Measurements from ENCODE around the gene TSHR. TPM values are rescaled to one million over a fixed set of nuclear protein-coding genes. Genes with fewer than 3 reads are reported as not detected.

TSHR gene
- total RNA-seq, 2 experiments from 2014 or later, result not detected

- ATAC-seq (ENCODE audit: poor library complexity), result no peak
- H3K4me3 Mint-ChIP-seq, result no peak overlapping the region
- Histone ChIP-seq H3K4me3 (ENCODE audit: low read length) (no peak overlapping the region), H3K9me3 (ENCODE audit: control insufficient read depth in 1 of 2, insufficient read depth in 1 of 2, low read length in 2 of 2) (no peaks in the 10 kb centered on the region), H3K4me1 (ENCODE audit: insufficient read depth, low read length) (no peaks in the 10 kb centered on the region), H3K36me3 (ENCODE audit: insufficient read depth, low read length) (no peaks in the 10 kb centered on the region), H3K27me3 (ENCODE audit: control insufficient read depth in 1 of 2, insufficient read depth in 2 of 2, low read length in 2 of 2) (no peaks in the 10 kb centered on the region), H3K27ac (ENCODE audit: low read depth in 1 of 2, low read length in 2 of 2) (no peak overlapping the region)
- H3K27me3 Mint-ChIP-seq, result no peaks in the 10 kb centered on the region
- CTCF ChIA-PET, result no interaction called here
- POLR2A ChIA-PET, result no interaction called here
- intact Hi-C loops (cut with DNase I, micrococcal nuclease), result no loop called here
- DNase-seq, result no peak
- TF ChIP-seq, protein P1, sequence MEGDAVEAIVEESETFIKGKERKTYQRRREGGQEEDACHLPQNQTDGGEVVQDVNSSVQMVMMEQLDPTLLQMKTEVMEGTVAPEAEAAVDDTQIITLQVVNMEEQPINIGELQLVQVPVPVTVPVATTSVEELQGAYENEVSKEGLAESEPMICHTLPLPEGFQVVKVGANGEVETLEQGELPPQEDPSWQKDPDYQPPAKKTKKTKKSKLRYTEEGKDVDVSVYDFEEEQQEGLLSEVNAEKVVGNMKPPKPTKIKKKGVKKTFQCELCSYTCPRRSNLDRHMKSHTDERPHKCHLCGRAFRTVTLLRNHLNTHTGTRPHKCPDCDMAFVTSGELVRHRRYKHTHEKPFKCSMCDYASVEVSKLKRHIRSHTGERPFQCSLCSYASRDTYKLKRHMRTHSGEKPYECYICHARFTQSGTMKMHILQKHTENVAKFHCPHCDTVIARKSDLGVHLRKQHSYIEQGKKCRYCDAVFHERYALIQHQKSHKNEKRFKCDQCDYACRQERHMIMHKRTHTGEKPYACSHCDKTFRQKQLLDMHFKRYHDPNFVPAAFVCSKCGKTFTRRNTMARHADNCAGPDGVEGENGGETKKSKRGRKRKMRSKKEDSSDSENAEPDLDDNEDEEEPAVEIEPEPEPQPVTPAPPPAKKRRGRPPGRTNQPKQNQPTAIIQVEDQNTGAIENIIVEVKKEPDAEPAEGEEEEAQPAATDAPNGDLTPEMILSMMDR (IDR thresholded peaks at IDR 0.05), result no peak
- no peaks in the 10 kb centered on the region for H3K4me1 Mint-ChIP-seq (ENCODE audit: low read depth)
- H3K27ac Mint-ChIP-seq, result no peak overlapping the region
- no peaks in the 10 kb centered on the region for H3K9me3 Mint-ChIP-seq
- H3K36me3 Mint-ChIP-seq (ENCODE audit: low read depth), result no peaks in the 10 kb centered on the region
Measured at GRCh38 chr14:81091660-81092059, 136.2 kb downstream of the TSHR start.

- no peaks in the 10 kb centered on the region for H3K36me3 ChIP-seq (ENCODE audit: insufficient read depth, low read length)
- no peaks in the 10 kb centered on the region for H3K27me3 Mint-ChIP-seq
- POLR2A ChIA-PET, result no interaction called here
- H3K4me1 Mint-ChIP-seq (ENCODE audit: low read depth), result no peaks in the 10 kb centered on the region
- no peak overlapping the region for H3K4me3 ChIP-seq (ENCODE audit: low read length)
- H3K9me3 Mint-ChIP-seq, result no peaks in the 10 kb centered on the region
- no peak for DNase-seq
- intact Hi-C loops (cut with DNase I, micrococcal nuclease), result no loop called here
- H3K9me3 ChIP-seq (ENCODE audit: control insufficient read depth in 1 of 2, insufficient read depth in 1 of 2, low read length in 2 of 2), result no peaks in the 10 kb centered on the region
- CTCF ChIA-PET, result no interaction called here
- TF ChIP-seq, protein P1 (IDR thresholded peaks at IDR 0.05), result no peak
- H3K36me3 Mint-ChIP-seq (ENCODE audit: low read depth), result no peaks in the 10 kb centered on the region
- H3K27ac ChIP-seq (ENCODE audit: low read depth in 1 of 2, low read length in 2 of 2), result no peak overlapping the region
- no peaks in the 10 kb centered on the region for H3K4me1 ChIP-seq (ENCODE audit: insufficient read depth, low read length)
- no peak for ATAC-seq (ENCODE audit: poor library complexity)
- no peak overlapping the region for H3K4me3 Mint-ChIP-seq
- H3K27me3 ChIP-seq (ENCODE audit: control insufficient read depth in 1 of 2, insufficient read depth in 2 of 2, low read length in 2 of 2), result no peaks in the 10 kb centered on the region
- H3K27ac Mint-ChIP-seq, result no peak overlapping the region
Measured at GRCh38 chr14:81093651-81094050, 138.2 kb downstream of the TSHR start.

DNA sequence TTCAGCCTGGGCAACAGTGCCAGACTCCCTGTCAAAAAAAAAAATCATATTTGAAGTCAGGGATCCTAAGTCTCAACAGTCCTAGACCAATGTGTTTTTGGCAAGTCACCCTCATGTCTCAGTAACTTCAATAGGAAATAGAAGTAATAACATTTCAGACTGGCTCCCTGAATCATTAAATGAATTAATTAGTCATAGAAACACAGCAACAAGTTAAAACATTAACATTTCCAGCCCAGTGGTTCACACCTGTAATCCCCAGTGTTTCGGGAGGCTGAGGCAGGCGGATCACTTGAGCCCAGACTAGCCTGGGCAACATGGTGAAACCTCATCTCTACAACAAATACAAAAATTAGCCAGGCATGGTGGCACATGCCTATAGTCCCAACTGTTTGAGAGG lies 140.1 kb downstream of the TSHR start:
- H3K4me3 Mint-ChIP-seq, result no peak overlapping the region
- POLR2A ChIA-PET, result no interaction called here

More for the DNA sequence above, 140.1 kb downstream of the TSHR start:
- Histone ChIP-seq H3K36me3 (ENCODE audit: insufficient read depth, low read length) (no peaks in the 10 kb centered on the region), H3K27me3 (ENCODE audit: control insufficient read depth in 1 of 2, insufficient read depth in 2 of 2, low read length in 2 of 2) (no peaks in the 10 kb centered on the region), H3K4me3 (ENCODE audit: low read length) (no peak overlapping the region), H3K4me1 (ENCODE audit: insufficient read depth, low read length) (no peaks in the 10 kb centered on the region), H3K9me3 (ENCODE audit: control insufficient read depth in 1 of 2, insufficient read depth in 1 of 2, low read length in 2 of 2) (no peaks in the 10 kb centered on the region), H3K27ac (ENCODE audit: low read depth in 1 of 2, low read length in 2 of 2) (no peak overlapping the region)
- no peaks in the 10 kb centered on the region for H3K36me3 Mint-ChIP-seq (ENCODE audit: low read depth)
- H3K27ac Mint-ChIP-seq, result no peak overlapping the region
- H3K27me3 Mint-ChIP-seq, result no peaks in the 10 kb centered on the region
- CTCF ChIA-PET, result no interaction called here
- H3K9me3 Mint-ChIP-seq, result no peaks in the 10 kb centered on the region
- TF ChIP-seq, protein P1 (IDR thresholded peaks at IDR 0.05), result no peak
- DNase-seq (no peak), ATAC-seq (ENCODE audit: poor library complexity) (no peak)
- intact Hi-C loops (cut with DNase I, micrococcal nuclease), result no loop called here
- no peaks in the 10 kb centered on the region for H3K4me1 Mint-ChIP-seq (ENCODE audit: low read depth)

Measured in CD4-positive, alpha-beta T cell (primary cell).